Measurements from ENCODE around the gene RSU1.

Gene RSU1

GRCh38 chr10:16822027-16822426 lies 4.8 kb upstream of the RSU1 start:
- no peak for DNase-seq (ENCODE audit: low read depth)

- DNase-seq (ENCODE audit: low read depth): no peak
These were observed 3.2 kb upstream of the RSU1 start for GRCh38 chr10:16820421-16820820.

- no peak for DNase-seq (ENCODE audit: low read depth)
These were observed 2.8 kb upstream of the RSU1 start for GRCh38 chr10:16820018-16820417.

- DNase-seq (ENCODE audit: low read depth): no peak
These were observed 2.2 kb upstream of the RSU1 start for GRCh38 chr10:16819436-16819835.

GRCh38 chr10:16819026-16819425 lies 1.8 kb upstream of the RSU1 start:
- no peak for DNase-seq (ENCODE audit: low read depth)

GRCh38 chr10:16816830-16817124 lies 447 bp downstream of the RSU1 start:
- DNase-seq (ENCODE audit: low read depth): peak; percentile 54

GRCh38 chr10:16816171-16816570 lies 1.1 kb downstream of the RSU1 start:
- no peak for DNase-seq (ENCODE audit: low read depth)

- DNase-seq (ENCODE audit: low read depth): no peak
These were observed 3.2 kb downstream of the RSU1 start for GRCh38 chr10:16814012-16814411.

- no peak for DNase-seq (ENCODE audit: low read depth)
These were observed 4.5 kb downstream of the RSU1 start for GRCh38 chr10:16812676-16813075.

- DNase-seq (ENCODE audit: low read depth): no peak
These were observed 5.5 kb downstream of the RSU1 start for GRCh38 chr10:16811765-16812164.

GRCh38 chr10:16811292-16811691 lies 5.9 kb downstream of the RSU1 start:
- DNase-seq (ENCODE audit: low read depth): no peak

GRCh38 chr10:16809074-16809718 lies 8.0 kb downstream of the RSU1 start:
- DNase-seq (ENCODE audit: low read depth): peak; percentile 42

- no peak for DNase-seq (ENCODE audit: low read depth)
These were observed 13.1 kb downstream of the RSU1 start for GRCh38 chr10:16804123-16804522.

- no peak for DNase-seq (ENCODE audit: low read depth)
These were observed 13.8 kb downstream of the RSU1 start for GRCh38 chr10:16803464-16803863.

- no peak for DNase-seq (ENCODE audit: low read depth)
These were observed 17.6 kb downstream of the RSU1 start for GRCh38 chr10:16799621-16800020.

- no peak for DNase-seq (ENCODE audit: low read depth)
These were observed 18.7 kb downstream of the RSU1 start for GRCh38 chr10:16798571-16798970.

GRCh38 chr10:16795410-16796073 lies 21.7 kb downstream of the RSU1 start:
- DNase-seq (ENCODE audit: low read depth): no peak

- DNase-seq (ENCODE audit: low read depth): no peak
These were observed 23.2 kb downstream of the RSU1 start for GRCh38 chr10:16794005-16794404.

GRCh38 chr10:16792675-16793074 lies 24.5 kb downstream of the RSU1 start:
- DNase-seq (ENCODE audit: low read depth): peak; percentile 62

- no peak for DNase-seq (ENCODE audit: low read depth)
These were observed 27.5 kb downstream of the RSU1 start for GRCh38 chr10:16789765-16790164.

GRCh38 chr10:16789261-16789660 lies 28.0 kb downstream of the RSU1 start:
- no peak for DNase-seq (ENCODE audit: low read depth)

- no peak for DNase-seq (ENCODE audit: low read depth)
These were observed 28.4 kb downstream of the RSU1 start for GRCh38 chr10:16788778-16789177.

GRCh38 chr10:16788125-16788524 lies 29.1 kb downstream of the RSU1 start:
- no peak for DNase-seq (ENCODE audit: low read depth)

- DNase-seq (ENCODE audit: low read depth): no peak
These were observed 29.8 kb downstream of the RSU1 start for GRCh38 chr10:16787361-16787791.
